ENCODE measurements around the gene MAN1A1. TPM values are rescaled to one million over a fixed set of nuclear protein-coding genes. Genes with fewer than 3 reads are reported as not detected.
"Not testable (repeated sequence)": the region's sequence is repeated elsewhere in the genome, so short reads cannot be mapped to it uniquely, and the experiment has no call there.

Gene MAN1A1
- total RNA-seq, 1 donor from 2014 or later: 116 TPM

GRCh38 chr6:119307056-119307455 lies 42.5 kb downstream of the MAN1A1 start:
- DNase-seq (ENCODE audit: low spot score): no peak
- ATAC-seq: no peak

- no peak for ATAC-seq
- no peak for DNase-seq (ENCODE audit: low spot score)
Measured at GRCh38 chr6:119306396-119306968, 43.1 kb downstream of the MAN1A1 start.

GRCh38 chr6:119303164-119303887 lies 46.2 kb downstream of the MAN1A1 start:
- DNase-seq (ENCODE audit: low spot score) (no peak), ATAC-seq (no peak)

- ATAC-seq (no peak), DNase-seq (ENCODE audit: low spot score) (no peak)
Measured at GRCh38 chr6:119301429-119301828, 48.1 kb downstream of the MAN1A1 start.

GRCh38 chr6:119299694-119300093 lies 49.9 kb downstream of the MAN1A1 start:
- DNase-seq (ENCODE audit: low spot score) (no peak), ATAC-seq (no peak)

DNA sequence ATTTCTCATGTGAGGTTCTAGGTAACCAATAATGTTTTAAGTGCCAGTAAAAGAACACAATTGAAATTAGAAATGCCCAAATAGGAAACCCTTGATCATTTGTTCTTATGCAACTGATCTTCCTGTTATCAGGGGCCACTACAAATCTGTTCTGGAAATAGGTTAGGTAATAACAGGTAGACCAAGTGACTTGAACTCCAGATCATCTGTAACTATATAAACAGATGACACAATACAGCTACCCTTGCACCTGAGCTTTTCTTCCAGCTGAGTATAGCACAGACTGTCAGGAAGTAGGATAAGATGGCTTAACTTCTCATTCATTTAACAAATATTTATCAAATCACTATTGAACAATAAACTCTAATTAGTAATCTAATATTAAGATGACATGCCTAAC lies 52.5 kb downstream of the MAN1A1 start:
- ATAC-seq: peak; percentile 89
- no peak for DNase-seq (ENCODE audit: low spot score)

DNA sequence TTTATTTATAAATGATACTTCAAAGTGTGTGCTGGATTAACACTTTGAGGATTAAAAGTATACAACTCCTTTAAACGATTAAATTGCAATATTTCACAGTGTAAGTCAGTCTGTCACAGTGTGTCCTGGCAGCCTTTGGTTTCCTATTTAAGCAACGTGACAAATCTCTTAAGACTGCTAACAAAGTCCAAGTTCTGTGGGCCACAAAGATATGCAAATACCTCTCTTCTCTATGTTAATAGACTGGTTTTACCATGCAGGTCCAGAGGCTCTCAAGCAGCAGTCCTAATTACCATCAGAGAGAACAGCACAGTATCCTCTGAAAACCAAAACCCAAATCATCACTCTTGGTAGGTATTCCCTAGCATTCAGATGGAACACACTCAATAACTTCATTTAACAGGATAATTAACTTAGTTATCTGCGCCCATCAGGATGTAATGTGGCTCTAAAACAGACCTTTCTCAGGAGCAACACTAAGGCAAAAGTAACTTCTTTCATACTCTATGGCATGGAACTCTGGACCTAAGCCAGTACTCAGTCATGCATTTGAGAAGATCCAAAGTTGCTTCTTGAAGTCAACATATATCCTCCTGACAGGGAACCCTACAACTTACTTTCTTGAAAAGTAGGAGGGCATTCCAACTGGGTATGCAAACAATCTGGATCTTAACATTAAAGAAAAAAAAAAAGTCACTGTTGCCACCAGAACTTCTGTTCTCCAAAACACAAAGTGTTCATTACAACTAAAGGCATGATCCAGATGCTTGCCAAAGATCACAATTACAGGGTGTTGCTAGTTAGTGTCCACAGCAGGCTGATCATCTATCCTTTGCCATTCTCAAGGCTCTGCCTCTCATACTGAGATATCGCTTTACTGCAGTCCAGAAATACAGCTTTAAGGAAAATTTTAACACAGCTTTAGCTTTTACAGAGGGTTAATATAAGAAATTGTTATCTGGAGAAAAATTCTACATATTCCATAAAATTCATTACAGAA lies 53.2 kb downstream of the MAN1A1 start:
- ATAC-seq (peak; percentile 38), DNase-seq (ENCODE audit: low spot score) (no peak)

GRCh38 chr6:119294984-119295383 lies 54.6 kb downstream of the MAN1A1 start:
- no peak for DNase-seq (ENCODE audit: low spot score)
- ATAC-seq: no peak

DNA sequence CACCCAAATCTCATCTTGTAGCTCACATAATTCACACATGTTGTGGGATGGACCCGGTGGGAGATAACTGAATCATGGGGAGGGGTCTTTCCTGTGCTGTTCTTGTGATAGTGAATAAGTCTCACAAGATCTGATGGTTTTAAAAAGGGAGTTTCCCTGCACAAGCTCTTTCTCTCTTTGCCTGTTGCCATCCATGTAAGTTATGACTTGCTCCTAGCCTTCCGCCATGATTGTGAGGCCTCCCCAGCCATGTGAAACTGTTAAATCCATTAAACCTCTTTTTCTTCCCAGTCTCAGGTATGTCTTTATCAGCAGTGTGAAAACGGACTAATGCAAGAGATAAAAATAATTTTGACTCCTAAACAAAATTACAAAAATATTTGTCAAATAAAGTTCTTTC lies 58.5 kb downstream of the MAN1A1 start:
- ATAC-seq; DNase-seq (ENCODE audit: low spot score): not testable (repeated sequence)

- DNase-seq (ENCODE audit: low spot score) (no peak), ATAC-seq (no peak)
Measured at GRCh38 chr6:119290306-119290705, 59.3 kb downstream of the MAN1A1 start.

DNA sequence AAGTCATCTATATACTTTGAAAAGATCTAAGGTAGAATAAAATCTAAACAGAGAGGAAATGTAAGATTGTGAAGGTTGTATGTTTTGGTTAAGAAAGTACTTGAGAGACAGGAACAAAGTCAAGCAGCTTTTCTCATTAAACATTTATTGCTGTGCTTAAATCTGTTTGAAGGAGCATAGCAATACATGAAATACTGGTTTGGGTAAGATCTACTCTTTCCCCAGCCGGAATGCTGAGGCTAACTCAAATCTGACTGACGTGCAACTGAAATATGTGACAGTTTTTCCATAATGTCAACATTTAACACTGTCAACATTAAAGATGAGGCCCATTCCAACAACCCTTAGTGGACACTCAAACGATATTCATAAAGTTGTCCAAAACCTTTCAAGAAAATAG lies 59.9 kb downstream of the MAN1A1 start:
- DNase-seq (ENCODE audit: low spot score) (no peak), ATAC-seq (no peak)

DNA sequence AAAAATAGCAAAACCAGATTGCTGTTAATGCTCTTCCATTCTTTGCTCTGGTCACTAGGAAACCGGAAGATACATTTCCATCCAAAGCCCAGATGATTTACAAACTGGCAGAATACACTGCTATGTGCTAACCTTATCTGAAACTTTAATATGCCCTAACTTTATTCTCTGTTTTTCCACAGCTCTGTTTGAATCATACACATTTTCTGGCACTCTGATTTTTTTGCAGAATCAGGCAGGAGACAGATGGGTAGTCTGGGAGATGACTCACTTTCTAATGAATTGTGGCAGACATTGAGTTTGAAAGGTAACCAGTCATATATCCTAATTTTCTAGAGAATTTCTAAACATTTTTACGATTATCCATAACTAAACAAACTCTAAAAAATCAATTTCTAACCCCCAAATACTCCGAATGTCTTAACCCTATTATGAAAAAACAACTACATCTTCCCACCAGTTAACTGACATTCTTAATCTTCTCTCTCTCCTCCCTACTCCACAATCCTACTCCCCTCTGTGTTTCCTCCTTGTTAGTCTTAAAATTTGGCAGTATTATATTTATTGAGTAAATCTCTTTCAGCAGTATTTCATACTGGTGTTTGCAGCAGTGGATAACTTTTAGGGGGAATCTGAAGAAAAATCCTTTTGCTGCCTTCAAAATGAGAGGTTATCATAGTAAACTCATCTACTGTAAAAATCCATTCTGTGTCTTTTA lies 63.5 kb downstream of the MAN1A1 start:
- DNase-seq (ENCODE audit: low spot score): no peak
- no peak for ATAC-seq

GRCh38 chr6:119284861-119285521 lies 64.6 kb downstream of the MAN1A1 start:
- ATAC-seq: no peak
- no peak for DNase-seq (ENCODE audit: low spot score)

DNA sequence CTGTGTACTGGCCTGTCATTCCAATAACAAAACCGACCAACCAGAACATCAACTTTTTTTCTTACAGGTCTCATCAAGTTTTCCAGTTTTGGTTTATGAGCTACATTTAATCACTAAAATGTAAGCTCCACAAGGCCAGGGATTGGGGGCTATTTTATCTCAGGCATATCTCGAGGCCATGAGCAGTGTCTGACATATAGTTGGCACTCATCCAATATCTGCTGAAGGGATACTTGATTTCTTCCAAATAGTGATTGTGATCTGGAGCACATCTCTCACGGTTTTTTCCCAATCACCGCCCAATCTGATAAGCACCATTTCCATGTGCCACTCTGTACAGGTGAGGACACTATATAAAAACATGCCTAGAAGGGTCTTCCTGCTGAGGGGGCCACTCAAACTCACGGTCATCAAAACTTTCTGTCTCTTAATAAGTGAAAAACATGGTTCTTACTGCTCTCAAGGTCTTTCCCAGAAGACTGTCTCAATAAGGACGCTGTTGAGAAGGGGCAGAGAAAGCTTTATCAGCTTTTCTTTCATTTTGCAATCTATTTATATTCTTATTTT lies 65.5 kb downstream of the MAN1A1 start:
- ATAC-seq: no peak
- DNase-seq (ENCODE audit: low spot score): no peak

DNA sequence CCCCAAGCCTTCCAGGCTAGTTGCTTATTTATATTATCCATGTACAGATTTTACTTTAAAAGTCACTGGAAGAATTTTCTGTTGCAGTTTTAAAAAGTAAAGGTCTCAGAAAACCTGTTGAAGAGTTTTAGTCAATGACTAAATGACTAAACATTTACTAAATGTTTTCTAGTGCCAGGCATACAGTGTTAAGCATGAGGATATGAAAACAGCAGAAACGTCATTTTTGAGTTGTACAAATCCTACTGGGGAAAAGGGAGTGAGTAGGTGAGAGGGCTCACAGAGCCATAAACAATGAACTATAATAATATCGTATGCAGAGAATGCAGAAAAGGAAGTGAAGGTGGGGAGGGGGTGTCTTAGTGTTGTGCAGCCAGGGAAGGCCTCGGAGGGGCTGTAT lies 66.3 kb downstream of the MAN1A1 start:
- ATAC-seq: no peak
- no peak for DNase-seq (ENCODE audit: low spot score)

DNA sequence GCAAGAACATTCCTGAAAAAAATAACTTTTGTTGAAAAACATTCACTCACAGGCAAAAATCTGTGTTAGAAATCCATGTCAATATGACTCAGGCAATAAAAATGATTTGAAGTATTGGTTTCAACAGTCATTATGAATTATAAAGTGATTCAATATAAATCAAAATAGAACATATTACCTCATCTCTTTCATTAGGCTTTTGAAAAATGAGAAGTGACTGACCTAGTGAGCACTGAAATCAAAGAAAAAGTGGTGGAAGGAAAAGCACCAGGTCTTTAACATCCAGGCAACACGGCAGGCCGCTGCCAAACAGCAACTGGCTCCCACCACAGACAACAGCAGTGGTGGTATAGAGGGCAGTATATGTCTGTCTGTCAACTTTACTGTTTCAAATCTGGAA lies 68.9 kb downstream of the MAN1A1 start:
- ATAC-seq (no peak), DNase-seq (ENCODE audit: low spot score) (no peak)

DNA sequence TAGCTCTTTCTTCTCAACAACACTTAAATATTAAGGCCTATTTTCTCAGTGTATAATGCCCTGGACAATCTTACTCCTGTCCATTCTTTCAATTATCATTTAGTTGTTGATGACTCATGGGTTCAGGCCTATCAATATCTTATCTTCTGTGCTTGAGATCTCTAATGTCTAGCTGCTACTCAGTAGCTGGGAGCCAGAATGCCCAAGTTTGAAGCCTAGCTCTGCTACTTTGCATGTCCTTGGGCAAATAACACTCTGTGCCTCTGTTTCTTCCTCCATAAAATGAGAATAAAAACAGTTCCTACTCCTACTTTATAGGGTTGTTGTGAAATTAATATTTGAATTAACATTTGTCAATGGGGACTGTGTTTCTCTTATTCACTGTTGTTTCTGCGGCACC lies 69.5 kb downstream of the MAN1A1 start:
- DNase-seq (ENCODE audit: low spot score): no peak
- ATAC-seq: no peak

GRCh38 chr6:119278625-119279024 lies 70.9 kb downstream of the MAN1A1 start:
- ATAC-seq (no peak), DNase-seq (ENCODE audit: low spot score) (no peak)

DNA sequence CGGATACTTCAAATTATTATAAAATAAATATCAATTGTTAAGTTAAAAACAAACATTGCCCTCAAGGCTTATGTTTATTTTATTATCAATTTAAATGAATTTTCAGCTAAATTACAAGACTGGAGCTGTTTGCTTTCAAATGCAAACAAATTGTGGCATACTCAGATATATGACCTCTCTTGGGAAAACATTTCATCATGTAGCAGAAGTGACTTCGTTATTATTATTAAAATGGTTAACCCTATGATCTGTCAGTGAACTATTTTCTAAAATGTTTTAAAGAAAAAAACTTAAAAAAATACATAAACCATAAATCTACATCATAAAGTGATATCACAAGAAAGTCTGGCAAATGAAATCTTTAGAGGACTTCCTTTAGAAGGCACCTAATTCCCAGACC lies 72.5 kb downstream of the MAN1A1 start:
- DNase-seq (ENCODE audit: low spot score) (no peak), ATAC-seq (no peak)

DNA sequence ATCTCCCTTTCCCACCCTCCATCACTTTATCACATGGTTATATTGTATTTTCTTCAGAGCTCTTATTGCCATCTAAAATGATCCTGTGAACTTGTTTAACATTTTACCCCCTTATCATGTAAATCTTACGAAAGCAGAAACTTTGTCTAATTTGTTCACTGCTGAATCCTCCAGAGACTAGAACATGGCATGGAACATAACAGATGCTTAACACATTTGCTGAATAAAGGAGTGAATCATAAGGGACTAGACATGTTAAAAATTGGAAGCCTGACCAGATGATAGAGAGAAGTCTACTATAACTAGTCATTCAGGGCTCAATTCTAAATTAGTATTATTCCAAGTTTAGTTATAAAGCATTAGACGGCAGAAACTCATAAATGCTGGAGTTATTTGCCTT lies 73.3 kb downstream of the MAN1A1 start:
- ATAC-seq (no peak), DNase-seq (ENCODE audit: low spot score) (no peak)
